Spleen (tissue), 11 donors: ENCODE measurements around the gene TBX1. TPM values are rescaled to one million over a fixed set of nuclear protein-coding genes. Genes with fewer than 3 reads are reported as not detected.

ENCODE experiments used
- DNase-seq: peaks from one replicate; pipeline ENCODE4 v3.0.0-alpha.2; 2020
- H3K27ac ChIP-seq, 8 donors: fragments of 200-600 bp; sonication (generic) in 7 of 8; 1 replicate in 4 of 8; 2 replicates in 4 of 8; pipeline versions ENCODE4 v1.5.0 to v1.8.0; 2016 to 2021; ENCODE audit warnings: inconsistent platforms in 4 of 8, mild to moderate bottlenecking in 4 of 8, moderate library complexity in 1 of 8
- H3K27me3 ChIP-seq, 7 donors: fragments of 200-600 bp; sonication (generic) in 6 of 7; replicated peaks in 1 of 7; 1 replicate in 4 of 7; 2 replicates in 3 of 7; pipeline versions ENCODE4 v1.5.0 to v1.8.0; 2016 to 2021; ENCODE audit warnings: inconsistent platforms in 3 of 7, mild to moderate bottlenecking in 1 of 7
- H3K36me3 ChIP-seq, 6 donors: fragments of 200-600 bp; sonication (generic) in 5 of 6; 1 replicate in 4 of 6; 2 replicates in 2 of 6; pipeline versions ENCODE4 v1.5.0 to v1.8.0; 2016 to 2021; ENCODE audit warnings: inconsistent platforms in 2 of 6
- H3K4me1 ChIP-seq, 6 donors: fragments of 200-600 bp; sonication (generic) in 5 of 6; 1 replicate in 3 of 6; 2 replicates in 3 of 6; pipeline versions ENCODE4 v1.5.0 to v1.8.0; 2016 to 2021; ENCODE audit warnings: inconsistent platforms in 3 of 6
- H3K4me3 ChIP-seq, 8 donors: fragments of 200-600 bp; sonication (generic) in 7 of 8; 1 replicate in 4 of 8; 2 replicates in 4 of 8; pipeline versions ENCODE4 v1.5.0 to v1.8.0; 2016 to 2021; ENCODE audit warnings: inconsistent platforms in 4 of 8, mild to moderate bottlenecking in 4 of 8, moderate library complexity in 2 of 8
- H3K9me3 ChIP-seq, 8 donors: fragments of 200-600 bp; sonication (generic) in 7 of 8; 1 replicate in 4 of 8; 2 replicates in 4 of 8; pipeline versions ENCODE4 v1.5.0 to v1.8.0; 2016 to 2021; ENCODE audit warnings: inconsistent platforms in 4 of 8
- CTCF ChIP-seq, 11 experiments: fragments of 200-600 bp in 7 of 11; fragments of 450-650 bp in 4 of 11; sonication (generic) in 4 of 11; IDR thresholded peaks in 8 of 11; conservative IDR thresholded peaks in 3 of 11; 1 replicate in 7 of 11; 2 replicates in 4 of 11; pipeline versions ENCODE4 v1.4.0 to v1.8.0; 2016 to 2021; ENCODE audit warnings: antibody characterized with exemption in 11 of 11, inconsistent platforms in 4 of 11, mild to moderate bottlenecking in 1 of 11
- POLR2A ChIP-seq, 3 donors: fragments of 450-650 bp; IDR thresholded peaks; one replicate each; pipeline ENCODE4 v1.5.1; 2017; ENCODE audit warnings: antibody characterized with exemption in 3 of 3, mild to moderate bottlenecking in 1 of 3
- POLR2AphosphoS5 ChIP-seq, 3 donors: sonication (generic); formaldehyde crosslinking; IDR thresholded peaks; one replicate each; pipeline ENCODE4 v1.5.1; 2017; ENCODE audit warnings: antibody characterized with exemption in 3 of 3
- WGBS, 5 donors: extraction: QIAGEN DNeasy Blood & Tissue Kit in 3 of 5; methylation state at CpG; one replicate each; pipeline versions ENCODE4 v1.1.5 to v1.1.7; 2013 to 2018; 5-methylcytosine and 5-hydroxymethylcytosine counted together
- intact Hi-C: fragments of 100-400 bp; cut with DNase I; formaldehyde crosslinking; loops from one replicate; pipeline ENCODE4 v1.15.0; 2023; ENCODE audit warnings: low total_unique reads
- polyA plus RNA-seq, 3 donors: library from polyadenylated mRNA; stranded (reverse); fragments of 200-250 nt; gene quantifications; one replicate each; pipeline ENCODE4 v1.2.1, GENCODE V29; 2013
- total RNA-seq, 7 donors: library from RNA; depleted of rRNA in 3 of 7; stranded (reverse); fragments of >200 nt in 3 of 7; fragmentation: NEBNext Ultra II Directional in 4 of 7; extraction: Animal tissue kit (Norgen Biotek cat#: 25700) in 4 of 7; gene quantifications; one replicate each; pipeline versions ENCODE4 v1.1.0 to v1.2.1, GENCODE V29; 2016 to 2021
- donor health status: healthy with polysubstance abuse.
- donor health status: DM: no; HTN: no; CAD: no; lungs with moderate emphysema.
- donor health status: DM: no; HTN: no; CAD: no.
- donor health status: Bipolar disorder and iron deficiency.
- donor health status: healthy.
- donor health status: DM: no; HTN: no; CAD: no.
- donor health status: DM: yes; HTN: yes; CAD: no.

The TBX1 gene
- total and polyA plus RNA-seq, 10 donors: 0.17 to 10.5 (median 0.70) TPM

DNA sequence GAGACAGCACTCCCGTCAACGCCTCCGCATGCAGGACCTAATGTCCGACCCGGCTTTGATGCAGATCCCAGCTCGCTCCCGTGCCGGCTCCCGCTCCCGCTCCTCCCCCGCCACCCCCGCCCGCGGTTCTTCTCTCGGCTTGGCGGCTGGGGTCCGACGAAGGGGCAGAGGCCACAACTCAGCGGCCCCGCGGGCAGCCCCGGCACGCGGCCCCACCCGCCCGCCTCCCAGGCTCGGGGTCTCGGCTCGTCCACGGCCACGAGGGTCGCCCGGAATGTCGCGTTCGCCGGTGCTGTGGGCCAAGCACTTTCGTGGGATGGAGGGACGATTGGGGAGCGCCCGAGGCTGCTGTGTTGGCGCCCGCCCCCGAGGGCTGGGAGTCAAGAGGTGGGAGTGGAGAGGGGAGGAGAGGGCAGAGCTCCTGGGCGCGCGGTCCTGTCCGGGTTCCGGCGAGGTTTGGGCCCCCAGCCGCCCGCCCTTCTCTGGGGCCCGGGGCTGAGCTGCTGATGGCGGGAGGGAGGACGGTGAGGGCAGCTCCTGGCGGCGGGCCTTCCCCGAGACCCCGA, 5.3 kb upstream of the TBX1 start:
- 2 to 5% (median 3%) methylated on average over 20 to 59 of the region's 59 CpGs; no CpG with 5 or more reads in 1 of the 5 donors for WGBS, 5 donors
- no peak overlapping the region for H3K27ac ChIP-seq
- peaks cover 19 to 100% (median 72%) of the 10 kb centered on the region in 7 donors for H3K27me3 ChIP-seq
- no peak for TF ChIP-seq POLR2AphosphoS5 (IDR thresholded peaks at IDR 0.05)
- peak overlapping the region in 1 of 8 donors; percentile 66 for H3K4me3 ChIP-seq
- peaks cover 21 to 56% (median 48%) of the 10 kb centered on the region in 6 donors for H3K4me1 ChIP-seq
- H3K36me3 ChIP-seq: no peaks in the 10 kb centered on the region
- H3K9me3 ChIP-seq: no peaks in the 10 kb centered on the region
- intact Hi-C loops: no loop called here
- no peak for DNase-seq

DNA sequence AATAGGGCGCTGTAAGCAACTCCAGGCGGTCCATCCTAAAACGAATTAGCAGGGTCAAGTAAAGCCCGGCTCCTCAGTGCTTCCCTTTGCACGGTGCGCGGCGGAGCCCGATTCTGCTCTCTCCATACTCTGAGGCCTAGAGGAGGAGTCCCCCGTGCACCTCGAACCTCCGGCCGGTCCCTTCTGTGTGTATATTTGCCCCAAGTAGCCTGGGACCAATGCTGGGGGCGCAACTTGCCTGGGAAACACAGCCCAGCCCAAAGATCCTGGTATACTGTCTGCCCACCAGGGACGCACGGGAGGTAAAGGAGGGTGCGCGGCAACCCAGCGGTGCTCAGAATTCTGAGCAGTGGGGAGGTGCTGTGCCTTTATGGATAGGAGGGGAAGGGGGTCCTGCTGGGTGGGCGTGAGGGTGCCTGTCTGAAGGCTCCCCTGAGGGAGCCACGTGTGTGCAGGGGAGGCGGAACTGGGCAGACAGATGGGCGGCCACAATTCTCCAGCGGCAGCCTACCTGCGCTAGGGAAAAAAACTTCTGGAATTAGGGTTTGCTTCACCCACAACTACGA, 4.8 kb upstream of the TBX1 start:
- TF ChIP-seq CTCF (IDR thresholded peaks at IDR 0.05 in 8 of 11, conservative IDR thresholded peaks at IDR 0.05 in 3 of 11) (no peak), POLR2AphosphoS5 (IDR thresholded peaks at IDR 0.05) (no peak)
- Histone ChIP-seq H3K27me3 (peaks cover 19 to 98% (median 72%) of the 10 kb centered on the region in 7 donors), H3K4me1 (peaks cover 21 to 57% (median 48%) of the 10 kb centered on the region in 6 donors), H3K9me3 (no peaks in the 10 kb centered on the region), H3K4me3 (peak overlapping the region in 3 of 8 donors; percentile 33 to 66 (median 35)), H3K36me3 (no peaks in the 10 kb centered on the region), H3K27ac (no peak overlapping the region)
- intact Hi-C loops: no loop called here
- WGBS, 5 donors: 2 to 10% (median 5%) methylated on average over 14 to 26 of the region's 26 CpGs
- no peak for DNase-seq

GRCh38 chr22:19756288-19757128, 4.1 kb upstream of the TBX1 start:
- Histone ChIP-seq H3K27ac (no peak overlapping the region), H3K36me3 (no peaks in the 10 kb centered on the region), H3K27me3 (peaks cover 19 to 98% (median 78%) of the 10 kb centered on the region in 7 donors), H3K9me3 (no peaks in the 10 kb centered on the region), H3K4me3 (peak overlapping the region in 7 of 8 donors; percentile 13 to 66 (median 33)), H3K4me1 (peaks cover 21 to 63% (median 53%) of the 10 kb centered on the region in 6 donors)
- DNase-seq: peak; percentile 89
- 2 to 8% (median 4%) methylated on average over 19 to 76 of the region's 76 CpGs for WGBS, 5 donors
- intact Hi-C loops: no loop called here
- no peak for TF ChIP-seq POLR2A (IDR thresholded peaks at IDR 0.05)
- peak in 2 of 3 donors; percentile 23 to 34 for TF ChIP-seq POLR2AphosphoS5 (IDR thresholded peaks at IDR 0.05)
- TF ChIP-seq CTCF (IDR thresholded peaks at IDR 0.05 in 8 of 11, conservative IDR thresholded peaks at IDR 0.05 in 3 of 11): peak in 10 of 11 experiments; percentile 38 to 70 (median 56)

- H3K27me3 ChIP-seq: peaks cover 19 to 98% (median 86%) of the 10 kb centered on the region in 7 donors
- no peaks in the 10 kb centered on the region for H3K36me3 ChIP-seq
- peak overlapping the region in 7 of 8 donors; percentile 13 to 66 (median 33) for H3K4me3 ChIP-seq
- intact Hi-C loops: no loop called here
- no peak overlapping the region for H3K27ac ChIP-seq
- H3K9me3 ChIP-seq: no peaks in the 10 kb centered on the region
- WGBS, 5 donors: 20 to 32% (median 26%) methylated on average over 12 to 16 of the region's 16 CpGs
- no peak for DNase-seq
- TF ChIP-seq POLR2AphosphoS5 (IDR thresholded peaks at IDR 0.05) (no peak), POLR2A (IDR thresholded peaks at IDR 0.05) (no peak), CTCF (IDR thresholded peaks at IDR 0.05 in 8 of 11, conservative IDR thresholded peaks at IDR 0.05 in 3 of 11) (no peak)
- peaks cover 21 to 67% (median 55%) of the 10 kb centered on the region in 6 donors for H3K4me1 ChIP-seq
Observed at GRCh38 chr22:19757140-19757984, 3.2 kb upstream of the TBX1 start.
